Testis (tissue), 3 donors: ENCODE data around the gene PSG5. TPM values are rescaled to one million over a fixed set of nuclear protein-coding genes. Genes with fewer than 3 reads are reported as not detected.
"Not testable (repeated sequence)": the region's sequence is repeated elsewhere in the genome, so short reads cannot be mapped to it uniquely, and the experiment has no call there.

ENCODE experiments used
- DNase-seq: peaks from one replicate; pipeline ENCODE4 v3.0.0-alpha.2; 2019
- H3K27ac ChIP-seq, 2 donors: fragments of 200-600 bp; sonication (generic); one replicate each; pipeline ENCODE4 v1.5.1; 2019
- H3K27me3 ChIP-seq: fragments of 200-600 bp; sonication (generic); one replicate; pipeline ENCODE4 v1.5.1; 2019
- H3K36me3 ChIP-seq: fragments of 200-600 bp; sonication (generic); one replicate; pipeline ENCODE4 v1.5.1; 2017; ENCODE audit warnings: low read depth; ENCODE audit errors: missing control alignments
- H3K4me1 ChIP-seq: fragments of 200-600 bp; sonication (generic); one replicate; pipeline ENCODE4 v1.5.1; 2019
- H3K4me3 ChIP-seq, 2 donors: fragments of 200-600 bp; sonication (generic); one replicate each; pipeline ENCODE4 v1.5.1; 2017 to 2019
- H3K9me3 ChIP-seq: fragments of 200-600 bp; sonication (generic); one replicate; pipeline ENCODE4 v1.5.1; 2017
- CTCF ChIP-seq, 3 experiments: fragments of 450-650 bp in 2 of 3; fragments of 200-600 bp in 1 of 3; sonication (generic) in 1 of 3; IDR thresholded peaks; one replicate each; pipeline ENCODE4 v1.5.1; 2016 to 2019; ENCODE audit warnings: antibody characterized with exemption in 3 of 3, mild to moderate bottlenecking in 2 of 3, moderate library complexity in 1 of 3
- POLR2A ChIP-seq: fragments of 450-650 bp; IDR thresholded peaks from one replicate; pipeline ENCODE4 v1.6.1; 2017; ENCODE audit warnings: antibody characterized with exemption, mild to moderate bottlenecking, moderate library complexity
- WGBS, 2 donors: methylation state at CpG; one replicate each; pipeline ENCODE4 v1.1.5; 2018; 5-methylcytosine and 5-hydroxymethylcytosine counted together
- intact Hi-C: fragments of 100-400 bp; cut with DNase I; formaldehyde crosslinking; loops from one replicate; pipeline ENCODE4 v1.15.1; 2023; ENCODE audit warnings: low total_unique reads
- polyA plus RNA-seq: library from polyadenylated mRNA; stranded (reverse); fragments of 350-450 nt; fragmentation: Illumina TruSeq; extraction: RNeasy Lipid Tissue Mini Kit (QIAGEN cat#74804); gene quantifications from one replicate; pipeline ENCODE4 v1.2.3, GENCODE V29; 2014; ENCODE audit warnings: low read depth, low replicate concordance; ENCODE audit not compliant: insufficient read depth
- total RNA-seq, 2 donors: library from RNA; depleted of rRNA; stranded (reverse); fragments of >200 nt; gene quantifications; one replicate each; pipeline ENCODE4 v1.2.3, GENCODE V29; 2016

Gene PSG5
- total and polyA plus RNA-seq, 3 donors from 2014 or later = not detected

DNA sequence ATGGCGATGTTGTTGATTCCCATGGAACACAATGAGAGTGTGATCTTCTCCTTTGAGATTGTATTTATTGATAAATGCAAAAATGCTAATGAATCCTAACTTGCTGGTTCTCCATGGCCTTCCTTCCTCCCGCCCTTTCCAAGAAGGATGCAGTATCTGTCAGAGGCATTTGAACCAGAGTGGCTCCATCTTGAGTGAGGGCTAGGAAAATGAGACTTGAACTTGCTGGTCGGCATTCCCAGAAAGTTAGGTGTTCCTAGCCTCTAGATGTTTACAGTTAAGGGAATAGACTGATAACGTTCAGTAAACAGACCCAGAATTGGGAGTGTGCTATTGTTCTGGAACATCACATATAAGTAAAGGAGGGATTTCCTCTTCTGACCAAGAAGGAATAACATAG lies 59.6 kb downstream of the PSG5 start:
- H3K4me3 ChIP-seq = no peak overlapping the region
- H3K36me3 ChIP-seq = no peaks in the 10 kb centered on the region
- WGBS, 2 donors = 78 to 79% methylated on average over 4 of the region's 4 CpGs
- intact Hi-C loops = no loop called here
- no peaks in the 10 kb centered on the region for H3K9me3 ChIP-seq
- H3K27ac ChIP-seq = no peak overlapping the region
- H3K4me1 ChIP-seq = no peaks in the 10 kb centered on the region
- no peak for TF ChIP-seq CTCF (IDR thresholded peaks at IDR 0.05)
- no peak for TF ChIP-seq POLR2A
- DNase-seq = no peak
- no peaks in the 10 kb centered on the region for H3K27me3 ChIP-seq

DNA sequence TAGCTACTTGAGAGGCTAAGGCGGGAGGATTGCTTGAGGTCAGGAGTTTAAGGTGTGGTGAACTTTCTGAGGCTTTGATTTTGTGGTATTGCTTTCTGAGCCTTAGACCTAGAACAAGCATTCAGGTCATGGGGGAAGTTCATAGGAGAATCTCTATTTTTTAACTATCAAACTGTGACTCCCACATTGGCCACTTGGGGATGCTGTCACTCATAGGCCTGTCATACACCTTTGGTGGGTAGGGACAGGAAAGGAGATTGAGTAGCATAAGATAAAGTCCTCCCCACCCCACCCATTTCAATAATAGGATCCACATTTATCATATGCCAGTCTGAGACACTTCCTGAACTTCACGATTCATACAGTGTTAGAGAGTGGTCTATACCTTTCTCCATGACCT lies 62.0 kb downstream of the PSG5 start:
- no peak overlapping the region for H3K4me3 ChIP-seq
- no peaks in the 10 kb centered on the region for H3K27me3 ChIP-seq
- TF ChIP-seq CTCF (IDR thresholded peaks at IDR 0.05) (no peak), POLR2A (no peak)
- intact Hi-C loops = no loop called here
- no peaks in the 10 kb centered on the region for H3K9me3 ChIP-seq
- WGBS, 2 donors = 66 to 89% methylated on average over 2 of the region's 2 CpGs
- no peak overlapping the region for H3K27ac ChIP-seq
- no peaks in the 10 kb centered on the region for H3K36me3 ChIP-seq
- H3K4me1 ChIP-seq = no peaks in the 10 kb centered on the region
- no peak for DNase-seq

GRCh38 chr19:43120433-43121026 lies 65.8 kb downstream of the PSG5 start:
- H3K4me1 ChIP-seq, H3K27me3 ChIP-seq, DNase-seq, H3K4me3 ChIP-seq, H3K9me3 ChIP-seq, H3K27ac ChIP-seq, H3K36me3 ChIP-seq, intact Hi-C loops: not testable (repeated sequence)
- WGBS, 2 donors = 73 to 74% methylated on average over 11 of the region's 11 CpGs

DNA sequence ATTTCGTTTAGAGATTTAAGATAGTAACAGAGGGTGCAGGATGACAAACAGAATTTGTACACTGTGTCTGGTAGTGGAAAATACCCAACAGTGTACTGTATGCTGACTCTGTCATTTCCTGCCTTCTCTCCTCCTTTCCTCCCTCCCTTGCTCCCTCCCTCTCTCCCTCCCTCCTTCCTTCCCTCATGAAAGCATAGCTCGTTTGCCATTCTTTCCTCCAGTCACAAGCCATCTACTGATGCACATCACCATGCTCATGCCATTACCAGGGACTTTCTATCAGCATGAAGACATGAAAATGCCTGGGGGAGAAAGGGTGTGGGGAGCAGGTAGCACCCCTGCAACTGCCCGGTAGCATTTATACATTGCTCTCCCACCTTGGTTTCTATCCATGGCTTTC lies 66.8 kb downstream of the PSG5 start:
- DNase-seq, intact Hi-C loops, H3K9me3 ChIP-seq, H3K27ac ChIP-seq, H3K27me3 ChIP-seq, H3K36me3 ChIP-seq, H3K4me1 ChIP-seq, H3K4me3 ChIP-seq: not testable (repeated sequence)
- WGBS, 2 donors = 54 to 77% methylated on average over 3 of the region's 3 CpGs

Other genes starting within 250 kb of the PSG5 start
- not detected for gene PSG7, start 249.3 kb downstream of the PSG5 start, total RNA-seq
- not detected for gene PSG7, start 249.3 kb downstream of the PSG5 start, polyA plus RNA-seq
- not detected for gene PSG11, start 160.1 kb downstream of the PSG5 start, total RNA-seq
- not detected for gene PSG11, start 160.1 kb downstream of the PSG5 start, polyA plus RNA-seq
- gene PSG2, start 103.8 kb downstream of the PSG5 start, total RNA-seq = not detected
- not detected for gene PSG2, start 103.8 kb downstream of the PSG5 start, polyA plus RNA-seq
- gene PSG4, start 19.1 kb upstream of the PSG5 start, total RNA-seq = under 1 TPM in 1 of 2 donors, not detected in 1; 0.25 TPM
- not detected for gene PSG4, start 19.1 kb upstream of the PSG5 start, polyA plus RNA-seq
- under 1 TPM in 1 of 2 donors, not detected in 1; 0.12 TPM for gene PSG9, start 83.0 kb upstream of the PSG5 start, total RNA-seq
- not detected for gene PSG9, start 83.0 kb upstream of the PSG5 start, polyA plus RNA-seq
- gene CD177, start 167.2 kb upstream of the PSG5 start, total RNA-seq = under 1 TPM; 0.39 to 0.74 TPM
- gene CD177, start 167.2 kb upstream of the PSG5 start, polyA plus RNA-seq = 0.57 TPM
- 10 to 100 TPM; 73.1 to 93.3 TPM for gene TEX101, start 228.4 kb upstream of the PSG5 start, total RNA-seq
- gene TEX101, start 228.4 kb upstream of the PSG5 start, polyA plus RNA-seq = 231 TPM